T follicular helper cell (primary cell): Measurements from ENCODE around the gene DPP6.
"Not testable (repeated sequence)": the region's sequence is repeated elsewhere in the genome, so short reads cannot be mapped to it uniquely, and the experiment has no call there.

ENCODE experiments used
- DNase-seq: peaks from one replicate; pipeline ENCODE4 v3.0.0-alpha.2; 2020; ENCODE audit warnings: low read depth

DPP6 gene

DNA sequence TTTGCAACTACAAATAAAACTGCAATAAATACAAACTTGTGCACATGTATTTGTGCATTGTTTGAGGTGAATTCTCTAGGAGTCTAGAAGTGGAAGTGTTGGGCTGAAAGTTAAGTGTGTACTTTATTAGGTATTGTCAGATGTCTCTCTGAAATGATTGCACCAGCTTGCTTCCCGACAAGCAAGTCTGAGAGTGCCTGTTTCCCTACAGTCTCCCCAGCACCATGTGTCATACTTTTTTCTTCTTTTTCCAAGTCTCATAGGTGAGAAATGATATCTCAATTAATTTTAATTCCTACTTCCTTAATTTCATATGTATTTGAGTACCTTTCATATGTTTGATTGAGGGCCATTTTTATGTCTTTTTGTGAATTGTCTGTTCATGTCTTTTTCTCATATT lies 614.6 kb downstream of the DPP6 start:
- no peak for DNase-seq

DNA sequence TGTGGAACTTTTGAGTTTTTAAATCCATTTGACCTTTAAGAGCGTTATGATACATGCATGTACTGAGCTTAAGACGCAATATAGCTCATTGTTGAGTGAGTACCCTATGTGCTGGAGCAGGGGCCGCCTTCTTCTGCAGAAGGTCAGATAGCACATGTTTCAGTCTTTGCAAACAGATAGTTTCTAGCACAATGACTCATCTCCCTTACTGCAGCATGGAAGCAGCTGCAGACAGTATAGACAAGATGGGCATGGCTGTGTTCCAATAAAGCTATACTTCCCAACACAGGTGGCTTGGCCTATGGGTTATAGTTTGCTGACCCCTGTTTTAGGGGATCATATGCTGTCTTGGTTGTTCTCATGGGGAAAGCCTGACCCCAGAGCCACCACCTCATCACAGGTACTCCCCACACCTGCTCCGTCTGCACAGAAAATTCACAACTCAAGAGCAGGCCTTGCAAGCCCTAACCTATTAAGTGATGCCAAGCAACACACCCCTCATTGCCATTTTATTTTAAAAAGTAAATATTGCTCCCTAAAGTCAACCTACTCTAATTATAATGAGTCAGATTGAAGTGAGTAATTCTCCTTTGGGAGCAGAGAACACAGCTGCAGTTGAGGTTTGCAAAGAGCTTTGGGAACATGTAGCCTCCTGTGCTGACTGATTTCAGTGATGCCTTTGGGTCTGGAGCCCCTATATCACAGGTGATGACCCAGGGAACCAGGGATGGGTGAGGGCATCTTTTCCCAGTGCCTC lies 620.6 kb downstream of the DPP6 start:
- DNase-seq = no peak

DNA sequence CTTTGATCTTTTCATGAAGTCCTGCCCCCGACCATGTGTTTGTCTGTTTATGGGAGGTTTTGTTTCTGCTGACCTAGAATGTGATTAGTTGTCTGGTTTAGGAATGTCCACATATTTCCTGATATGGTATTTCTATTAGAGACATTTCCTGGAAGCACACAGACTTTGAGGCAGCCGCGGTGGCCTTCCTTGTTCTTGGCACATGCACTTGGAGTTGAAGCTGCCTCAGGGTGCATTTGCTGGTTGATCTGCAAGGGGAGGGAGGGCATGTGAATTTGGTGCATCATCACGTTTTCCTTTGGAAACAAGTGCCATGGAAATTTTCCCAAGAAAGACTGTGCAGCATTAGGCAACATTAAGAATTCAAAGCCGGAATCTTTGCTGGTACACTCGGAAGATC lies 622.0 kb downstream of the DPP6 start:
- DNase-seq = no peak

DNA sequence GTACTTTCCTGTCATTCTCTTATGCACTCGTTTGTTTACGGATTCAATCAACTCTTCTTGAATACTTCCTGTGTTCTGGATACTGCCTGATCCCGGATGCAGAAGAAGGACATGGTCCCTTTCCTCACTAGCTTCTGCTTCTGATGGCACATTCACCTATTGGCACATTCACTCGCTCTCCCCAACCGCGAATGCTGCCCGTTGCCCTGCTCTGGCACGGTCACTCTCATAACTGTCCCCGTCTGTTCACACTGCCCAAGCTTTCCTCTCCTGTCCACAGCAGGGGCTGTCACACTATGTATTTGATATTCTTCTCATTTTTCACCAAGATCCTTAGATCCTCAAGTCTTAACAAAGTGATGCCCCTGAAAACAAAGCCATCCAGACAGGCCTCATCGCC lies 623.4 kb downstream of the DPP6 start:
- no peak for DNase-seq

DNA sequence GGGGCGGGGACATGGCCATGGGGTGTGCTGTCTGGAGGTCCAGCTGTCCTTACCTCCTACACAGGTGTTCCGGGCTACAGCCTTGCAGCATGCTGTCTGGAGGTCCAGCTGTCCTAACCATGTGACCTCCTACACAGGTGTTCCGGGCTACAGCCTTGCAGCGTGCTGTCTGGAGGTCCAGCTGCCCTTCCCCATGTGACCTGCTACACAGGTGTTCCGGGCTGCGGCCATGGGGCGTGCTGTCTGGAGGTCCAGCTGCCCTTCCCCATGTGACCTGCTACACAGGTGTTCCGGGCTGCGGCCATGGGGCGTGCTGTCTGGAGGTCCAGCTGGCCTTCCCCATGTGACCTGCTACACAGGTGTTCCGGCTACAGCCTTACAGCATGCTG lies 623.8 kb downstream of the DPP6 start:
- not testable (repeated sequence) for DNase-seq

DNA sequence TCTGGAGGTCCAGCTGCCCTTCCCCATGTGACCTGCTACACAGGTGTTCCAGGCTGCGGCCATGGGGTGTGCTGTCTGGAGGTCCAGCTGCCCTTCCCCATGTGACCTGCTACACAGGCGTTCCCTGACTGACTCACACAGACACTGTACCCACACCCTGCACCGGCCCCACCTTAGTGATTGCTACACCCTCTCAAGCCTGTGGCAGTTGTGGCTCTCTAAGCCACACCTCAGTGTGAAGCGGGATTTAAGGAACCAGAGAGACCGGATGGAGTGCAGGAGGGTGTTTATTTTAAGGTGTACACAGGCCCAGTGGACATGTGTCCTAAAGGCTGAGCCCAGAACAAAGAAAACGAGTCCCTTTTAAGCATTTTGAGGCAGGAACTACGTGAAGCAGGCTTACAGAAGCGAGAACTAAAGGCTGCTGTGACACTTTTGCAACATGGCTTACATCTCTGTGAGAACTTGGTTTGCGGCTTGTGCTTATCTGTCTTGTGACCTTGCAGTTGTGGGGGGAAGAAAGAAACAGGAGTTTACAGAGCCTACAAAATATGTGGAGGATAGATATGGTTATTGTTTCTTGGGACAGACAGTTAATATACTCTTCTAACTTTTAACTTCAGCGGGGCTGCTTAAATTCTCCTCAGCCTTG lies 624.4 kb downstream of the DPP6 start:
- no peak for DNase-seq

- DNase-seq = no peak
These were observed 625.3 kb downstream of the DPP6 start for GRCh38 chr7:154677454-154677853.

GRCh38 chr7:154678001-154678550 lies 625.9 kb downstream of the DPP6 start:
- not testable (repeated sequence) for DNase-seq

DNA sequence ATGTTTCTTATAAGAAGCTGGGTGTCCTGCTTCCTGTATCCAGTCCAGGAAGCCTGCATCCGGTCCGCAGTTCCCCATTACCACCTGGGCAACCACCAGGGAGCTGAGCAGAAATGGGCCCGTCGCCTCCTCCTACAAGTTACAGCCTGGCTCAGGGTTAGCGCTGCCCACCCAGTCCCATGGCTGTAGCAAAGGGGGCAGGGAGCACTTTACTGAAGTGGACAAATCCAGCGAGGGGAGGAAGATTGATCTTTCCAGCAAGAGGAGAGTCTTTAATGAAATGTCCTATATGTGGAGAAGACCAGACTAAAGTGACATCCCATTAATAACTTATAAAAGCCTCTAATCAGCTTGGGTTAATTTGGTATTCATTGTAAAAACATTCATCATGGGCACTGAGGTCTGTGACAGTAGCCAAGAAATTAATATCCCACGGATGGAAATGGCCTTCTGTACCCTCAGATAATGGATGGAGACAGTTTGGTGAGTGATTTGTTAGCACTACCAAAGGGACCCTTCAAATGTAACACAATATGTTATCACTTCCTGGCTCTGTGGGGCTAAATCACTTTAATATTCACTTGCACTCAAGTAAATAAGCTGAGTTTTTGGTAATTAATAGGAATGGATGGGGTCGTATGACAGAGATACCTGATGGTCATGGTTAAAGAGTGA lies 627.3 kb downstream of the DPP6 start:
- no peak for DNase-seq

- no peak for DNase-seq
These were observed 628.9 kb downstream of the DPP6 start for GRCh38 chr7:154680894-154681659.

DNA sequence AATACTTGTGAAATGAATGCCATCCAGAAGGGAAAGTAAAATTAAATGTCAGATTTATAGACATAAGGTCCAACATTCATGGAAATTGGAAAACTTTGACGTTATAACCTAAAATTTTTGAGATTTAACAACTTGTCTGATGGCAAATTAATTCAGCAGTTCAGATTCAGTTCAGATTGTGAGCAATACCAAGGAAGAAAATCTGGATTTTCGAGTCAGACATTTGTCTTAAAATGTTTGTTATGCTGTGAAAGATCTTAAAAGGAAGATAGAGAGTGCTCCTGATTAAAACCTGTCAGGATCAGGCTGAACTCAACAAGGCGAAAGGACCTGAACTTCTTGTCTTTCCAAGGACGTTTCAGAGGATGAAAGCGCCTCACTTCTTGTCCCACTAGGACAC lies 629.8 kb downstream of the DPP6 start:
- no peak for DNase-seq

GRCh38 chr7:154684666-154685563 lies 632.7 kb downstream of the DPP6 start:
- no peak for DNase-seq

DNA sequence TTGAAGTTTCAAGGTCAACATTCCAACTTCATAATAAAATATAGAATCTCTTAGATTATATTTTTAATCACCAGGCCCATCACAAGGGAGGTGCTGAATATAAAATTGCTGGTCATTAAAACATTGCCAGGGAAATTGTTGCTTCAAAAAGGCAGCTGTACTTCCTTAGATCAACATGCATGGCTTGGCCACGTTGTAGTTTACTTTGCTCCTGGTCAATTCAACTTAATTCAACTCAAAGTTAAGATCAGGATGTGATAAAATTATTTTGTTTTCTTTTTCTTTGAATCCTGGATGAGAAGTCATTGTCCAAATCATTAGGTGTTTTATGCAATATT lies 633.3 kb downstream of the DPP6 start:
- no peak for DNase-seq

DNA sequence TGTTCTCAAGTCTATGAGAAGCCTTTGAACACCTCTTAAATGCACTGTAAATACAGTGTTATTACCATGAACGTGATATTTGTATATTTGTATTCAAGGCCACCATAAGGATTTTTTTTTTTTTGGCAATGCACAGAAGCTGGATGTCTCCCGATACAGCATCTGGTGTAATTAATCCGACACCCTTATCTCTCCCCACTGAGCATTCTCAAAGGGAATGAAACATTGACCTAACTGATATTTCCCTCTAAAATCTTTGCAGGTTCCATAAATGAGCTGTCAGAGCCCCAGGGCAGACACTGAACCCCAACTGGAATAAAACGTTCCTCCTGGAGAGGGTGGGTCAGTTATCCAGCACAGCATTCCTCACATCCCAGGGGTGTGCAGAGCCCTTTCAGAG lies 634.1 kb downstream of the DPP6 start:
- no peak for DNase-seq

GRCh38 chr7:154688952-154689351 lies 636.8 kb downstream of the DPP6 start:
- DNase-seq = no peak

GRCh38 chr7:154690411-154690810 lies 638.2 kb downstream of the DPP6 start:
- no peak for DNase-seq

DNA sequence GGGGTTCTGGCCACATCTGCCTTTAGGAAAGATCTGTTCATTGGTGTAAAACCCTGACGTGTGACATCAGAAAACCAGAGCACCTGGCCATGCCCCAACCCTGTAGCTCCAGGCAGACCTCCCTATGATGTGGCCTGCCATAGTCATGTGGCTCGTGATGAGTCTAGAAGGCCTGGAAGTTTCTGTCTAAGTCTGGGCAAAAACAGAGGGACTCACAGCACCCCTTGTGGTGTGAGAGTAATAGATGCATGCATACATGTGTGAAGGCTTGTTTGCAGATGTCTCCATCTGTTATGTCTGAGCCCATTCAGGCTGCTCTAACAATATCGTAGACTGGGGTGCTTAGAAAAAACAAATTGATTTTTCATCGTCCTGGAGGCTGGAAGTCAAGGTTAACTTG lies 641.5 kb downstream of the DPP6 start:
- DNase-seq = no peak

- DNase-seq = no peak
These were observed 643.6 kb downstream of the DPP6 start for GRCh38 chr7:154695836-154696235.

- DNase-seq = no peak
These were observed 644.4 kb downstream of the DPP6 start for GRCh38 chr7:154696556-154696955.

DNA sequence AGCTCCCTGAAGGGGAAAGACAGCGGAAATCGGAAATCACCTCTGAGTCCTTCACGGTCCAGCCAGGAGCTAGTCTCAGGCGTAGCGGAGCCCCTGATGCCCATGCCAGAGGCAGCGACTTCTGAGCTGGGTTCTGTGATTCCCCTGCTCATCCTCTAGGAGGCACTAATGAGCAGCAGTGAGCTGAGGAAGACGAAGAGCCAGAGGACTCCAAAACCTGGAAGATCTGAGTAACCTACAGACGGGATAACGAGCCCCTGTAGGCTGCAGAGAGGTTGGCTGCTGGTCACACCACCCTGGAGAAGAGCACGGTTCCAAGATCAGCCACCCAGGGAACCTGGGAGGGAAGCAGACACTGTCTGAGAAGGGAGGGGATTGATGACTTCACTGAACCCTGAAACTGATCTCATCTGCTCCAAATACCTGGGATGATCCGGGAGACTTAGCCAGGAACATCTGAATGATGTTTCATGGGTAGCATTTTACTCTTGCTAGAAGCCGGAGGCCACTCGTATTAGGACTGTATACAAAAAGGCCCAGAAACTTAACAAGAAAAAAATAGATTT lies 646.6 kb downstream of the DPP6 start:
- no peak for DNase-seq

- no peak for DNase-seq
These were observed 647.2 kb downstream of the DPP6 start for GRCh38 chr7:154699417-154699816.
